Limb (tissue), 2 donors: ENCODE results near the gene CH25H.

Experiments
- DNase-seq, 2 donors: peaks; one replicate each; pipeline ENCODE4 v3.0.0-alpha.2; 2016; ENCODE audit errors: extremely low spot score in 2 of 2

The CH25H gene

GRCh38 chr10:89233033-89233432 is 25.9 kb upstream of the CH25H start:
- no peak for DNase-seq

GRCh38 chr10:89228962-89229361 is 21.8 kb upstream of the CH25H start:
- DNase-seq = no peak

GRCh38 chr10:89228146-89228545 is 21.0 kb upstream of the CH25H start:
- DNase-seq = no peak

GRCh38 chr10:89226891-89227290 is 19.8 kb upstream of the CH25H start:
- DNase-seq = no peak

GRCh38 chr10:89224739-89225443 is 17.8 kb upstream of the CH25H start:
- peak in 1 of 2 donors; percentile 29 for DNase-seq

- DNase-seq = no peak
Observed at GRCh38 chr10:89221919-89222318, 14.8 kb upstream of the CH25H start.

- DNase-seq = no peak
Observed at GRCh38 chr10:89219513-89220218, 12.5 kb upstream of the CH25H start.

- peak; percentile 56 to 84 for DNase-seq
Observed at GRCh38 chr10:89217057-89217990, 10.2 kb upstream of the CH25H start.

GRCh38 chr10:89216056-89216455 is 8.9 kb upstream of the CH25H start:
- no peak for DNase-seq

GRCh38 chr10:89215511-89215910 is 8.4 kb upstream of the CH25H start:
- no peak for DNase-seq

GRCh38 chr10:89214566-89215165 is 7.5 kb upstream of the CH25H start:
- no peak for DNase-seq

- peak in 1 of 2 donors; percentile 75 for DNase-seq
Observed at GRCh38 chr10:89213191-89213808, 6.2 kb upstream of the CH25H start.

- DNase-seq = no peak
Observed at GRCh38 chr10:89210794-89211425, 3.8 kb upstream of the CH25H start.

- DNase-seq = no peak
Observed at GRCh38 chr10:89209718-89210117, 2.6 kb upstream of the CH25H start.

- peak in 1 of 2 donors; percentile 64 for DNase-seq
Observed at GRCh38 chr10:89207801-89208551, 859 bp upstream of the CH25H start.

- peak; percentile 18 to 44 for DNase-seq
Observed at GRCh38 chr10:89206402-89207180, 526 bp downstream of the CH25H start.

- no peak for DNase-seq
Observed at GRCh38 chr10:89204621-89205185, 2.4 kb downstream of the CH25H start.

GRCh38 chr10:89203237-89203636 is 3.9 kb downstream of the CH25H start:
- no peak for DNase-seq

- DNase-seq = no peak
Observed at GRCh38 chr10:89202033-89202425, 5.1 kb downstream of the CH25H start.
